Measurements from ENCODE around the gene SUCLG2. TPM values are rescaled to one million over a fixed set of nuclear protein-coding genes. Genes with fewer than 3 reads are reported as not detected.

The SUCLG2 gene
- total and polyA plus RNA-seq, 2 donors: 58.9 to 72.8 TPM

GRCh38 chr3:67380118-67380517 is 274.3 kb downstream of the SUCLG2 start:
- no peak overlapping the region for H3K4me3 ChIP-seq (ENCODE audit: low read depth, low read length)
- WGBS: 96% methylated on average over 2 of the region's 2 CpGs
- no peaks in the 10 kb centered on the region for H3K4me1 ChIP-seq (ENCODE audit: insufficient read depth)

GRCh38 chr3:67377299-67377698 is 277.1 kb downstream of the SUCLG2 start:
- DNase-seq (ENCODE audit: extremely low spot score): no peak
- H3K36me3 ChIP-seq (ENCODE audit: insufficient read depth): peaks cover under 1% of the 10 kb centered on the region
- H3K4me3 ChIP-seq (ENCODE audit: low read depth, low read length): no peak overlapping the region
- H3K4me1 ChIP-seq (ENCODE audit: insufficient read depth): no peaks in the 10 kb centered on the region
- H3K27ac ChIP-seq (ENCODE audit: low read depth): no peak overlapping the region
- WGBS: 75% methylated on average over 3 of the region's 3 CpGs

More at GRCh38 chr3:67380118-67380517, 274.3 kb downstream of the SUCLG2 start:
- Histone ChIP-seq H3K36me3 (ENCODE audit: insufficient read depth) (no peaks in the 10 kb centered on the region), H3K27ac (ENCODE audit: low read depth) (no peak overlapping the region)
- no peak for DNase-seq (ENCODE audit: extremely low spot score)

- H3K4me3 ChIP-seq (ENCODE audit: low read depth, low read length): no peak overlapping the region
- no peak overlapping the region for H3K27ac ChIP-seq (ENCODE audit: low read depth)
- H3K36me3 ChIP-seq (ENCODE audit: insufficient read depth): peaks cover 2% of the 10 kb centered on the region
- DNase-seq (ENCODE audit: extremely low spot score): no peak
- H3K4me1 ChIP-seq (ENCODE audit: insufficient read depth): no peaks in the 10 kb centered on the region
- 98% methylated on average over 1 of the region's 1 CpG for WGBS
Measured at GRCh38 chr3:67376416-67376815, 278.0 kb downstream of the SUCLG2 start.

GRCh38 chr3:67375976-67376375 is 278.4 kb downstream of the SUCLG2 start:
- WGBS: 84% methylated on average over 5 of the region's 5 CpGs
- H3K4me3 ChIP-seq (ENCODE audit: low read depth, low read length): no peak overlapping the region
- DNase-seq (ENCODE audit: extremely low spot score): no peak
- H3K4me1 ChIP-seq (ENCODE audit: insufficient read depth): no peaks in the 10 kb centered on the region
- no peak overlapping the region for H3K27ac ChIP-seq (ENCODE audit: low read depth)
- H3K36me3 ChIP-seq (ENCODE audit: insufficient read depth): peaks cover 2% of the 10 kb centered on the region

GRCh38 chr3:67362686-67363085 is 291.7 kb downstream of the SUCLG2 start:
- WGBS: 33% methylated on average over 4 of the region's 4 CpGs
- no peak overlapping the region for H3K4me3 ChIP-seq (ENCODE audit: low read depth, low read length)
- DNase-seq (ENCODE audit: extremely low spot score): no peak
- H3K27ac ChIP-seq (ENCODE audit: low read depth): no peak overlapping the region
- no peaks in the 10 kb centered on the region for H3K4me1 ChIP-seq (ENCODE audit: insufficient read depth)
- no peaks in the 10 kb centered on the region for H3K36me3 ChIP-seq (ENCODE audit: insufficient read depth)

- H3K27ac ChIP-seq (ENCODE audit: low read depth): no peak overlapping the region
- no peaks in the 10 kb centered on the region for H3K36me3 ChIP-seq (ENCODE audit: insufficient read depth)
- no peak for DNase-seq (ENCODE audit: extremely low spot score)
- no peaks in the 10 kb centered on the region for H3K4me1 ChIP-seq (ENCODE audit: insufficient read depth)
- H3K4me3 ChIP-seq (ENCODE audit: low read depth, low read length): no peak overlapping the region
Measured at GRCh38 chr3:67361770-67362169, 292.6 kb downstream of the SUCLG2 start.

GRCh38 chr3:67361323-67361722 is 293.1 kb downstream of the SUCLG2 start:
- H3K4me1 ChIP-seq (ENCODE audit: insufficient read depth): no peaks in the 10 kb centered on the region
- WGBS: 78% methylated on average over 5 of the region's 5 CpGs
- H3K4me3 ChIP-seq (ENCODE audit: low read depth, low read length): no peak overlapping the region
- no peaks in the 10 kb centered on the region for H3K36me3 ChIP-seq (ENCODE audit: insufficient read depth)
- DNase-seq (ENCODE audit: extremely low spot score): no peak
- no peak overlapping the region for H3K27ac ChIP-seq (ENCODE audit: low read depth)

- no peak for DNase-seq (ENCODE audit: extremely low spot score)
- Histone ChIP-seq H3K4me1 (ENCODE audit: insufficient read depth) (no peaks in the 10 kb centered on the region), H3K36me3 (ENCODE audit: insufficient read depth) (no peaks in the 10 kb centered on the region), H3K4me3 (ENCODE audit: low read depth, low read length) (no peak overlapping the region), H3K27ac (ENCODE audit: low read depth) (no peak overlapping the region)
- 23% methylated on average over 5 of the region's 5 CpGs for WGBS
Measured at GRCh38 chr3:67357610-67358458, 296.6 kb downstream of the SUCLG2 start.

- DNase-seq (ENCODE audit: extremely low spot score): no peak
- Histone ChIP-seq H3K4me1 (ENCODE audit: insufficient read depth) (no peaks in the 10 kb centered on the region), H3K36me3 (ENCODE audit: insufficient read depth) (no peaks in the 10 kb centered on the region), H3K4me3 (ENCODE audit: low read depth, low read length) (no peak overlapping the region), H3K27ac (ENCODE audit: low read depth) (no peak overlapping the region)
Measured at GRCh38 chr3:67349551-67350174, 304.7 kb downstream of the SUCLG2 start.

- DNase-seq (ENCODE audit: extremely low spot score): no peak
- H3K27ac ChIP-seq (ENCODE audit: low read depth): no peak overlapping the region
- H3K4me3 ChIP-seq (ENCODE audit: low read depth, low read length): no peak overlapping the region
- H3K4me1 ChIP-seq (ENCODE audit: insufficient read depth): no peaks in the 10 kb centered on the region
- no peaks in the 10 kb centered on the region for H3K36me3 ChIP-seq (ENCODE audit: insufficient read depth)
Measured at GRCh38 chr3:67346081-67346480, 308.3 kb downstream of the SUCLG2 start.

GRCh38 chr3:67335813-67336212 is 318.6 kb downstream of the SUCLG2 start:
- no peaks in the 10 kb centered on the region for H3K36me3 ChIP-seq (ENCODE audit: insufficient read depth)
- 16% methylated on average over 2 of the region's 2 CpGs for WGBS
- no peaks in the 10 kb centered on the region for H3K4me1 ChIP-seq (ENCODE audit: insufficient read depth)
- no peak overlapping the region for H3K27ac ChIP-seq (ENCODE audit: low read depth)
- DNase-seq (ENCODE audit: extremely low spot score): no peak
- H3K4me3 ChIP-seq (ENCODE audit: low read depth, low read length): no peak overlapping the region

- no peak overlapping the region for H3K27ac ChIP-seq (ENCODE audit: low read depth)
- H3K4me1 ChIP-seq (ENCODE audit: insufficient read depth): no peaks in the 10 kb centered on the region
- no peak for DNase-seq (ENCODE audit: extremely low spot score)
Measured at GRCh38 chr3:67334588-67334987, 319.8 kb downstream of the SUCLG2 start.

GRCh38 chr3:67329358-67329757 is 325.1 kb downstream of the SUCLG2 start:
- Histone ChIP-seq H3K4me3 (ENCODE audit: low read depth, low read length) (no peak overlapping the region), H3K27ac (ENCODE audit: low read depth) (no peak overlapping the region), H3K36me3 (ENCODE audit: insufficient read depth) (no peaks in the 10 kb centered on the region), H3K4me1 (ENCODE audit: insufficient read depth) (no peaks in the 10 kb centered on the region)
- WGBS: 72% methylated on average over 2 of the region's 2 CpGs
- DNase-seq (ENCODE audit: extremely low spot score): no peak

More at GRCh38 chr3:67334588-67334987, 319.8 kb downstream of the SUCLG2 start:
- H3K4me3 ChIP-seq (ENCODE audit: low read depth, low read length): no peak overlapping the region
- no peaks in the 10 kb centered on the region for H3K36me3 ChIP-seq (ENCODE audit: insufficient read depth)

GRCh38 chr3:67327582-67327981 is 326.8 kb downstream of the SUCLG2 start:
- DNase-seq (ENCODE audit: extremely low spot score): no peak
- WGBS: 75% methylated on average over 2 of the region's 2 CpGs

More at GRCh38 chr3:67327582-67327981, 326.8 kb downstream of the SUCLG2 start:
- Histone ChIP-seq H3K27ac (ENCODE audit: low read depth) (no peak overlapping the region), H3K4me3 (ENCODE audit: low read depth, low read length) (no peak overlapping the region), H3K36me3 (ENCODE audit: insufficient read depth) (no peaks in the 10 kb centered on the region), H3K4me1 (ENCODE audit: insufficient read depth) (no peaks in the 10 kb centered on the region)

Data from urinary bladder (tissue), 4 donors.